HAP-1 (cell line): ENCODE data around the gene FAM168A.
"Not testable (repeated sequence)": the region's sequence is repeated elsewhere in the genome, so short reads cannot be mapped to it uniquely, and the experiment has no call there.

Experiments used
- DNase-seq, 2 experiments: peaks; one replicate each; pipeline ENCODE4 v3.0.0-alpha.2; 2016 to 2020; ENCODE audit warnings: low spot score in 2 of 2
- H3K27me3 ChIP-seq: fragments of 250-450 bp; sonication (Bioruptor Pico); 2 replicates; pipeline ENCODE4 v1.5.1; 2020; ENCODE audit warnings: low read depth, mild to moderate bottlenecking, moderate library complexity
- H3K36me3 ChIP-seq: fragments of 250-450 bp; sonication (Bioruptor Pico); replicated peaks from 2 replicates; pipeline ENCODE4 v1.5.1; 2020; ENCODE audit warnings: mild to moderate bottlenecking
- H3K4me1 ChIP-seq: fragments of 250-450 bp; sonication (Bioruptor Pico); 2 replicates; pipeline ENCODE4 v1.5.1; 2020; ENCODE audit warnings: mild to moderate bottlenecking
- H3K4me3 ChIP-seq: fragments of 250-450 bp; sonication (Bioruptor Pico); 2 replicates; pipeline ENCODE4 v1.5.1; 2020; ENCODE audit warnings: mild to moderate bottlenecking, moderate library complexity
- H3K9me3 ChIP-seq: fragments of 250-450 bp; sonication (Bioruptor Pico); 2 replicates; pipeline ENCODE4 v1.5.1; 2020; ENCODE audit warnings: mild to moderate bottlenecking, moderate library complexity
- in situ Hi-C: fragments of 300-500 bp; cut with MboI; formaldehyde crosslinking; loops from 3 replicates; pipeline ENCODE4 v1.14.3; 2020; ENCODE audit warnings: low sequenced_read_pairs, inconsistent platforms, mixed read lengths

The FAM168A gene

DNA sequence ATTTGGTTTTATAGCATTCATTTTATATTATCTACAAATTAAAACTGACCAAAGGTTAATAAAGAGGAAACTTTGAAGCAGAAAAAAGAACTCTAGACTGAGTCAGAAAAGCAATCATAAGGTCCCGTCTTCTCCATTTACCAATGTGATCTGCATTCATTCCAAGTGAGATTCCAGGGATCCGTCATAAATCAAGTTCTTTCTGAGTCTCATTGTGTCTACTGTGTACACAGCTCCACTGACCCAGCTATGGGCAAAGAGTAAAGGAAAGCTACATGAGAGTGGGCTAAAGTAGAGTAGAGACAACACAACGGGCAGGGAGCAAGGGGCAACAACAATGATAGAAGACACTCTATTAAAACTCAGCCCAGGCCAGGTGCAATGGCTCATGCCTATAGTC, 15.3 kb downstream of the FAM168A start:
- in situ Hi-C loops: no loop called here

DNA sequence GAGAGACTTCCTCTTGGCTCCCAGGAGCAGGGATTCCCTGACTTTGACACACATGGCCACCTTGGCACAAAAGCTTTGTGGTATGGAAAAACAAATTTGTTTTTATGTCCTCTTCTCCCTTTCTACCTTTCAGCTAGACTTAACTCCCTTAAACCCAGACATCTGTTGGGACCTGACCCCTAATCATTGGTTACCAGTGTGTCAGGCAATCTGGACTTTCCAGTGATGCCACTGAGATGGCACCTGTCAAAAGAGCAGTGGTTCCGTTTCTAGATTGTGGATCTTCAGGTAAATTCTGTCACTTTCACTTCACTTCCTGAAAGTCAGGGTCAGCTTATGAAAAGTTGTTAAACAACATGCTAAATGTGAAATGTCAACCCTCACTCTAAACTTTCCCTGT, 17.2 kb downstream of the FAM168A start:
- in situ Hi-C loops, H3K9me3 ChIP-seq, H3K36me3 ChIP-seq, DNase-seq, H3K4me3 ChIP-seq, H3K27me3 ChIP-seq: not testable (repeated sequence)
- H3K4me1 ChIP-seq: peaks cover 28% of the 10 kb centered on the region

More for the DNA sequence above, 15.3 kb downstream of the FAM168A start:
- DNase-seq: no peak
- Histone ChIP-seq H3K4me3 (no peak overlapping the region), H3K4me1 (peaks cover 13% of the 10 kb centered on the region), H3K27me3 (no peaks in the 10 kb centered on the region), H3K36me3 (no peaks in the 10 kb centered on the region), H3K9me3 (no peaks in the 10 kb centered on the region)

DNA sequence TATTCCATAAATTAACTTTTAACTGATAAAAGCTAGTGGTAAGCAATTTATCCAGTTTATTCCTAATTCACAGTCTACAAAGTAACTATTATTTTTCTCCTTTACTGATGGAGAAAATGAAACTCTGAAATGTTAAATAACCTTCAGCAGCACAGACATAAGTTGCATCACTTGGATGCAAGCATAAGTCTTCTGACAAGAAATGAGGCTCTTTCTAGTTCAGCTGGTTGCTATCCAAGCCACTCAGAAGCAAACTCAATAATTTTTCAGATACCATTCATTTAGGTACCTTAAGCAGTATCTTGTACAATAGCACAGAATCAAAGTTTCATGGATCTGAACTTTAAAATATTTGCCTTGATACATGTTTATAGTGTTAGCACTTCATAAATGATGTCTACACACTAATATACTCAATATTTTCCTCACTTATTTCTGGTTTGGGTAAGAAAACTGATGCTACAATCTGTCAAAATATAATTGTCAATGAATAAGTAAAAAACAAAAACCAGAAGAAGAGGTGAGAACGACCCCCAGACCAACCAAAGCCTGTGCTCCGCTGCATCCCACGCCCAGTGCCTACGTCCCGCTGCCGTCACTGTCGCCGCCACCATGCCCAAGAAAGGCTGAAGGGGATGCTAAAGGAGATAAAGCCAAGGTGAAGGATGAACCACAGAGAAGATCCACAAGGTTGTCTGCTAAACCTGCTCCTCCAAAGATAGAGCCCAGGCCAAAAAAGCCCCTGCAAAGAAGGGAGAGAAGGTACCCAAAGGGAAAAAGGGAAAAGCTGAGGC, 18.1 kb downstream of the FAM168A start:
- peaks cover 30% of the 10 kb centered on the region for H3K4me1 ChIP-seq
- H3K4me3 ChIP-seq: no peak overlapping the region
- DNase-seq: no peak
- in situ Hi-C loops: no loop called here
- no peaks in the 10 kb centered on the region for H3K9me3 ChIP-seq
- no peaks in the 10 kb centered on the region for H3K36me3 ChIP-seq
- H3K27me3 ChIP-seq: no peaks in the 10 kb centered on the region

DNA sequence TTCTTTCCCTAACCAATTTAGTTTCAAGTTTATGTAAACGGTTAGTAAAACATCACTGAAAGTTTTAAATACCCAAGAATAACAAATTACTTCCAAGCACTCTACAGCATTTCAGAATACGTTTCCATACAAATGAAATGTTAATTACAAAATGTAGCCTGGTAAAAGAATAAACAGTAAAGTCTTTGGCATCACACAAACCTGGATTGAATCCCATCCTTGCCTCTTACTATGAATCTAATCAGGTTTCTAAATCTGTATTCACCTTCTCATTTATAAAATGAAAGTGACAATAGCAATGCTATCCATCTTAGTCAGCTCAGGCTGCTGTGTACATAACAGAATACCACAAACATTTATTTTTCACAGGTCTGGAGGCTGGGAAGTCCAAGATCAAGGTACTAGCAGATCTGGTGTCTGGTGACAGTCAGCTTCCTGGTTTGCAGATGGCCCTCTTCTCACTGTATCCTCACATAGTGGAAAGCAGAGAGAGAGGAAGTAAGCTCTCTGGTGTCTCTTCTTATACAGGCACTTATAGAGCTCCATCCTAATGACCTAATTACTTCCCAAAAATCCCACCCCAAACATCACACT, 19.2 kb downstream of the FAM168A start:
- no peak for DNase-seq
- H3K36me3 ChIP-seq: no peaks in the 10 kb centered on the region
- H3K27me3 ChIP-seq: no peaks in the 10 kb centered on the region
- in situ Hi-C loops: no loop called here
- no peak overlapping the region for H3K4me3 ChIP-seq
- H3K4me1 ChIP-seq: peaks cover 30% of the 10 kb centered on the region
- H3K9me3 ChIP-seq: no peaks in the 10 kb centered on the region

DNA sequence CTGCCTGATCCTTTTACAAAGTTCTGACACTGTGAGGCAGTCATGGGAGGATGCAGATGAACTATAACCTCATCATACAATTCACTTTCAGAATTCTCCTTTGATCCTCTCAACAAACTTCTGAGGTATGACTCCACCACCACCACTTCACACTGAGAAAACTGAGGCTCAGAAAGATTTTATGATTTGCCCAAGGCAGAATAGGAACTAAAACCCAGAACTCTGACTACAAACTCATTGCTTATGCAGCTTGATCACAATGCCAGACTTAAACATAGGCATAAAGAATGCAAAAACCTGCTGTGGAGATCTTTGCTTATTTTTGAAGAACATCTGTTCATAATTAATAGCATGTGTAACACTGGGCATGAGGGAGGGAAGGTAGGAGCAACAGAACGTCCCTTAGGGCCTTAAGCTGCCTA, 20.4 kb downstream of the FAM168A start:
- no peaks in the 10 kb centered on the region for H3K36me3 ChIP-seq
- no peak overlapping the region for H3K4me3 ChIP-seq
- no peaks in the 10 kb centered on the region for H3K9me3 ChIP-seq
- DNase-seq: no peak
- H3K4me1 ChIP-seq: peaks cover 30% of the 10 kb centered on the region
- no peaks in the 10 kb centered on the region for H3K27me3 ChIP-seq
- in situ Hi-C loops: no loop called here

DNA sequence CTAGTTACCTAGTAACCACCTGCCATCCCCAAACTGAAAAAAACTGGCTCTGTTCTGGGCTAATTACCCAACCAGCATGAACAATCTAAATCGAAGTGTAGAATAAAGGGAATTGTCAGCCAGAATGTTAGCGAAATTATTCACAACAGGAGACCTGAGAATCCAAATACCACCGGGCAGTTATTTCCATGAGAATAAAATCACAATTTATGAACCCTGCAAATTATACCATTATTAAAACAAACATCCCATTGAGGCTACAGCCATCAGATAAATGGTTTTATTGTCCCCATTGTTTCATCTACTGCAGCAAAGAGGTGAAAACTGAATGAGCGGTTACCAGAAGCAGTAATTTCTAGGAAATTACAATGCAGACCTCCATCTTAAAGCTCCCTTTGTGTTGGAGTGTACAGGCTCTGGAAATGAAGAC, 21.7 kb downstream of the FAM168A start:
- in situ Hi-C loops: no loop called here
- no peaks in the 10 kb centered on the region for H3K27me3 ChIP-seq

DNA sequence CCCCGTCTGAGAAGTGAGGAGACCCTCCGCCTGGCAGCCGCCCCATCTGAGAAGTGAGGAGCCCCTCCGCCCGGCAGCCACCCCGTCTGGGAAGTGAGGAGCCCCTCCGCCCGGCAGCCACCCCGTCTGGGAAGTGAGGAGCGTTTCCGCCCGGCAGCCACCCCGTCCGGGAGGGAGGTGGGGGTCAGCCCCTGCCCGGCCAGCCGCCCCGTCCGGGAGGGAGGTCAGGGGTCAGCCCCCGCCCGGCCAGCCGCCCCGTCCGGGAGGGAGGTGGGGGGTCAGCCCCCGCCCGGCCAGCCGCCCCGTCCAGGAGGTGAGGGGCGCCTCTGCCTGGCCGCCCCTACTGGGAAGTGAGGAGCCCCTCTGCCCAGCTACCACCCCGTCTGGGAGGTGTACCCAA, 25.9 kb downstream of the FAM168A start:
- in situ Hi-C loops, H3K27me3 ChIP-seq, H3K4me3 ChIP-seq, DNase-seq, H3K9me3 ChIP-seq, H3K36me3 ChIP-seq: not testable (repeated sequence)
- H3K4me1 ChIP-seq: peaks cover 14% of the 10 kb centered on the region

More for the DNA sequence above, 21.7 kb downstream of the FAM168A start:
- H3K36me3 ChIP-seq: no peaks in the 10 kb centered on the region
- DNase-seq: peak; percentile 41 to 78
- no peaks in the 10 kb centered on the region for H3K9me3 ChIP-seq
- no peak overlapping the region for H3K4me3 ChIP-seq
- H3K4me1 ChIP-seq: peaks cover 30% of the 10 kb centered on the region

DNA sequence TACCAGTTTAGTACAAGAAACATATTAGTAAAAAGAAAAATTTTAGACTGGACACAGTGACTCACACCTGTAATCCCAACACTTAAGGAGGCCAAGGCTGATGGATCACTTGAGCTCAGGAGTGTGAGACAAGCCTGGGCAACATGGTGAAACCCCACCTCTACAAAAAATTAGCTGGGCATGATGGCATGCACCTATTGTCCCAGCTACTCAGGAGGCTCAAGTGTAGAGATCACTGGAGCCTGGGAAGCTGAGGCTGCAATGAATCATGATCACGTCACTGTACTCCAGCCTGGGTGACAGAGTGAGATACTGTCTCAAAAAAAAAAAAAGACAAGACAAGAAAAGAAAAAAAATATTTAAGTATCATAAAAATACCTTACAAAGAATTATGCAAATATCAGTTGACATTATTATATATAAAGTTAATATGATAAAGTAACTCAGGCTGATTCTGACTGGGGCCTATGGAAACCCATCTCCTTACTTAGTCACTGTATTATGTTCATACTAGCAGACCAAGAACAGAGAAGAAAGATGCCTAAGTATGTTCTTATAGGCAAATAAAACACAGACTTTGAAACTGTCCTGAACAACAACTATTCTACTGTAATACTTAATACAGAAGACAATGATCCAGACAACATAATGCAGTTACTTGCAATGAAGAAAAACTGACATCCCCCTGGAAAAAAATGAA, 27.3 kb downstream of the FAM168A start:
- in situ Hi-C loops: no loop called here

DNA sequence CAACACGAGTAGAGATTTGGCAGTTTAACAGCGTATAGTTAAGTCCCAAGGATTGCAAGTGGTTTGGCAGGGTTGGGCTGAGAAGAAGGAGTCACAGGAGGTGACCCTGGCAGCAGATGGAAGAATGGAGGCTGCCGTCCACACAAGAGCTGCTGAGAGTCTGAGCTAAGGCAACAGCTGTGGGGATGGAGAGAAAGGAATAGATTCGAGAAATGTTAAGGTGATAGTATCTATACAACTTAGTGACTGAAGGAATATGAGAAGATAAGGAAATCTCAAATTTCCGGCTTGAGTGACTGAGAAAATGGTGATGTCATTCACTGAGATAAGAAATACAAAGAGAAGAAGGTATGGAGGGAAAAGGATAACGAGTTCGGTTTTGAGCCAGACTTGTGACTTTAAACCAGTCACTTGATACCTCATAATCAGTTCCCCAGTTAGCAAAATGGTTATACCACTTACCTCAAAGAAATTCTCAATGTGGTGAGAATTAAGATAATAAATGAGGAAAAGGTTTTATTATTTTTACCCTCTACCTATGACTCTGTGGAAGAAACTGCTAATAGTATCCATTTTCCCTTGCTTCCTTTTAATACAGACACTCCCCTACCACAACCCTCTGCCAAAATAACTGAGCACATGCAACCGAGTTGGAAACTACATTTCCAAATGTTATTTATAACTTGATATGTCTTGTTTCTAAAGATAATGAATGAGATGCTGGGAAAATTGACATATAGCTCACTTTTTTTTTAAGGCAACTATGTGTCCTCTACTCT, 30.7 kb downstream of the FAM168A start:
- no peak for DNase-seq
- H3K9me3 ChIP-seq: no peaks in the 10 kb centered on the region
- in situ Hi-C loops: no loop called here

More for the DNA sequence above, 27.3 kb downstream of the FAM168A start:
- Histone ChIP-seq H3K9me3 (no peaks in the 10 kb centered on the region), H3K27me3 (no peaks in the 10 kb centered on the region), H3K4me1 (peaks cover 10% of the 10 kb centered on the region), H3K4me3 (no peak overlapping the region), H3K36me3 (no peaks in the 10 kb centered on the region)
- DNase-seq: no peak

DNA sequence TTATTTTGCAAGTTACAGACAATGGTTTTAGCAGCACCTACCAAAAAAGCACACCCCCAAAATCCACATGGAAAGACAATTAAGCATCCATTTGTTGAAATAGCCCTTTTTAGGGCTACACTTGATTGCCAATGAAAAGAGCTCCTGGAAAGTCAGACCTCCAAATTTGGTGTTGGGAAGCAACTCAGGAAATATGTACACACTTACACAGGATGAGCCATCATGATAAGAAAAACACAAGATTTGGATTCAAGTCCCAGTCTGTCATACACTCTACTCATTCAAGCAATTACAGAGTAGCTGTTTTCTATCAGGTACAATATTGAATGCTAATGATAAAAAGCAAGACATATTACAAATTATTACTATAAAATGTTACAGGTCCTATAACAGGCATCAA, 31.5 kb downstream of the FAM168A start:
- H3K4me3 ChIP-seq: no peak overlapping the region
- no peaks in the 10 kb centered on the region for H3K9me3 ChIP-seq
- DNase-seq: no peak
- H3K36me3 ChIP-seq: no peaks in the 10 kb centered on the region
- no peaks in the 10 kb centered on the region for H3K27me3 ChIP-seq
- H3K4me1 ChIP-seq: peaks cover 13% of the 10 kb centered on the region
- in situ Hi-C loops: no loop called here

More for the DNA sequence above, 30.7 kb downstream of the FAM168A start:
- Histone ChIP-seq H3K36me3 (no peaks in the 10 kb centered on the region), H3K27me3 (no peaks in the 10 kb centered on the region), H3K4me3 (no peak overlapping the region), H3K4me1 (peaks cover 13% of the 10 kb centered on the region)

DNA sequence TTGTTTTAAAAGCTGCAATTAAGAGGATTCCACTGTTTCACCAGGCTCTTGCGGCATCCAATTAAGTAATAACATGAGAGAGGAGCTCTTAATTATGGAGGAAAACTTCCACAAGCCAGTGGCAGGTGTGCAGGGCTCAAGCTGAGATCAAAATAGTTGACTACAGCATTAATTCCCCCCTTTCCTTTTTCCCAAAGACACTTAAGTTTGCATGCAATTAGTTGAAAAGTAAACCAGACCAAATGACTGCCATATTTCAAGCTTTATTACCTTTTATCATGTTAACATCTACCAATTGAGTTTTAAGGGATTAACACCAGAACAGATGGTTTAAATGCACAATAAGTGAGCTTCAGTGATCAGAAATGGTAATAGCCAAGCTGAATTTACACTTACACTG, 32.1 kb downstream of the FAM168A start:
- in situ Hi-C loops: no loop called here
- Histone ChIP-seq H3K9me3 (no peaks in the 10 kb centered on the region), H3K27me3 (no peaks in the 10 kb centered on the region), H3K4me3 (no peak overlapping the region), H3K4me1 (peaks cover 13% of the 10 kb centered on the region), H3K36me3 (no peaks in the 10 kb centered on the region)
- peak; percentile 22 to 88 for DNase-seq

DNA sequence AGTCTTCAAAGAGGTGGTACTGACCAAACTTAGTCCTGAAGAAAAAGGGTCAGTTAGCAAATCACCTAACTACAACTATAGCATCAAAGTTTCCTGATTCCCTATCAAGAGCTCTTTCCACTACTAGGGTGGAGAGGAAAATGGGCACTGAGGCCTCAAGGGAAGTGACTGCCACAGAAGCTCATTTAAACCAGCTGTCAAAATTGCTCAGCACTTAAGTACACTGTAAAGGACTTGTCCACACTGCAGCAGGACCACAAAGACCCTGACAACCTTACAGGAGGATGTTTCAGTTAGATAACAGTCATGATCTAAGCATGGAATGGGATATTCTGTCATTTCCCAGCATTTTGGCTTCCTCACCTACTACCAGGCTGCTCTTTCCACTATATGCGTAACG, 33.0 kb downstream of the FAM168A start:
- Histone ChIP-seq H3K9me3 (no peaks in the 10 kb centered on the region), H3K4me1 (peaks cover 13% of the 10 kb centered on the region), H3K36me3 (no peaks in the 10 kb centered on the region), H3K27me3 (no peaks in the 10 kb centered on the region), H3K4me3 (no peak overlapping the region)
- no peak for DNase-seq
- in situ Hi-C loops: no loop called here

DNA sequence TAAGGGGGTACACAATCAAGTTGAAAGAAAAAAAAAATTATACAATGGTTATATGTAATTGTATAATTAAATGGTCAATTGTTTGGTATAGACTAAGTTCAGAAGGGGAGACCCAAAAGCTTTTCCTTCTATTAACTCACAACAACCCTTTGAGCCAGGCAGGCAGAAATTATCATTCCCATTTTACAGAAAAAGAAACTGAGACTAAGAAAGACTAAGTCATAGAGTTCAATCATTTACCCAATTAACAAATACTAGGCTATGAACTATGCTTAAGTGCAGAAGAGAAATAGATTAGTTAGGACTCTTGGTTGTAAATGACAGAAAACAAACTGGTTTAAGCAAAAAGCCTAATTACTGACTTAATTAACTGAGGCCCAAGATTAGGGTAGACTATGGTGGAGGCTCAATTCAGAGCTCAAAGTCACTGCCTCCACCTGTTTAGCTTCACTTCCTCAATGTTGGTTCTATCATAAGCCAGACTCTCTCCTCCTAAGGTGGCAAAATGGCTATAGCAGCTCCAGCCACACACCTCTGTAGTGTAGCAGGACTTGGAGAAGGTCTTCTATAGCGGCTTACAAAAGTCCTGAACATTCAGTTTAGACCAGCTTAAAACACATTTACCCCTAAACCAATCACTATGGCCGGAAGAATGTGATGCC, 34.2 kb downstream of the FAM168A start:
- no peak overlapping the region for H3K4me3 ChIP-seq
- peaks cover 13% of the 10 kb centered on the region for H3K4me1 ChIP-seq
- H3K27me3 ChIP-seq: no peaks in the 10 kb centered on the region
- H3K9me3 ChIP-seq: no peaks in the 10 kb centered on the region
- DNase-seq: no peak
- in situ Hi-C loops: no loop called here
- no peaks in the 10 kb centered on the region for H3K36me3 ChIP-seq
